Measurements from ENCODE around the gene GALNT17. TPM values are rescaled to one million over a fixed set of nuclear protein-coding genes. Genes with fewer than 3 reads are reported as not detected.

Gene GALNT17
- total RNA-seq, 1 experiment from 2014 or later, result not detected

DNA sequence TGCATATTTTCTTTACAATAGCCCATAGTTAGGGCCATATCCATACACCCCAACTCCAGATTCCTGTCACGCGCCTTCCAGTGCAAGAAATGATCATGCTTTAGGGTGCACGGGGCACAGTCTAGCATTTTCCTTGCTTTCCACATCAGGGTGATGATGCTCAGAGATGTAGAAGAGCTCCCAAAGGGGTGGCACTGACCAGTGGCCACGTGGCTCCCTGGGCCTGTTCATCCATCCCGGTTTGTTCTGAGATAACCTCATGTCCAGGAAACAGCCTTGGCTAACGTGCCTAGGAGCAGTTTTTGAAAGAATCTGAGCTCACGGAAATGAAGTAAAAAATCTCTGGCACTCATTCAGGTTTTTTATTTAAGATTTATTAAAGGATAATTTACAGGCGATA is 139.3 kb downstream of the GALNT17 start:
- ATAC-seq, result no peak
- Histone ChIP-seq H3K9me3 (ENCODE audit: low read length) (0 out of 2 replicates have a peak, but pooled peaks cover 3% of the 10 kb centered on the region), H3K4me2 (ENCODE audit: low read length) (no peak overlapping the region), H3K36me3 (ENCODE audit: low read depth, low read length) (no peaks in the 10 kb centered on the region), H3K4me3 (ENCODE audit: low read length) (no peak overlapping the region), H3K79me2 (ENCODE audit: low read length) (no peaks in the 10 kb centered on the region), H3F3A (ENCODE audit: low read length, unreplicated experiment) (no peaks in the 10 kb centered on the region), H2AFZ (ENCODE audit: low read length) (no peak overlapping the region), H3K9ac (ENCODE audit: low read length) (no peak overlapping the region), H3K27me3 (ENCODE audit: low read length) (no peaks in the 10 kb centered on the region), H3K27ac (ENCODE audit: low read length) (no peak overlapping the region), H4K20me1 (ENCODE audit: low read length) (no peaks in the 10 kb centered on the region), H3K4me1 (ENCODE audit: insufficient read depth, low read length) (no peaks in the 10 kb centered on the region), H3K9me2 (replicated peaks; ENCODE audit: low read length) (no peaks in the 10 kb centered on the region)
- POLR2A ChIA-PET (ENCODE audit: unreplicated experiment), result no interaction called here
- DNase-seq, result no peak
- BruUV-seq (replicated peaks), result no TSS peak
- CTCF ChIA-PET, result no interaction called here
- intact Hi-C loops (cut with micrococcal nuclease), result no loop called here
- TF ChIP-seq, protein P1, sequence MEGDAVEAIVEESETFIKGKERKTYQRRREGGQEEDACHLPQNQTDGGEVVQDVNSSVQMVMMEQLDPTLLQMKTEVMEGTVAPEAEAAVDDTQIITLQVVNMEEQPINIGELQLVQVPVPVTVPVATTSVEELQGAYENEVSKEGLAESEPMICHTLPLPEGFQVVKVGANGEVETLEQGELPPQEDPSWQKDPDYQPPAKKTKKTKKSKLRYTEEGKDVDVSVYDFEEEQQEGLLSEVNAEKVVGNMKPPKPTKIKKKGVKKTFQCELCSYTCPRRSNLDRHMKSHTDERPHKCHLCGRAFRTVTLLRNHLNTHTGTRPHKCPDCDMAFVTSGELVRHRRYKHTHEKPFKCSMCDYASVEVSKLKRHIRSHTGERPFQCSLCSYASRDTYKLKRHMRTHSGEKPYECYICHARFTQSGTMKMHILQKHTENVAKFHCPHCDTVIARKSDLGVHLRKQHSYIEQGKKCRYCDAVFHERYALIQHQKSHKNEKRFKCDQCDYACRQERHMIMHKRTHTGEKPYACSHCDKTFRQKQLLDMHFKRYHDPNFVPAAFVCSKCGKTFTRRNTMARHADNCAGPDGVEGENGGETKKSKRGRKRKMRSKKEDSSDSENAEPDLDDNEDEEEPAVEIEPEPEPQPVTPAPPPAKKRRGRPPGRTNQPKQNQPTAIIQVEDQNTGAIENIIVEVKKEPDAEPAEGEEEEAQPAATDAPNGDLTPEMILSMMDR (conservative IDR thresholded peaks at IDR 0.05; ENCODE audit: low read depth, low read length), result no peak
- TF ChIP-seq EZH2 (IDR thresholded peaks at IDR 0.05; ENCODE audit: low read length, unreplicated experiment) (no peak), EZH2phosphoT487 (IDR thresholded peaks at IDR 0.05; ENCODE audit: borderline replicate concordance, low read length) (no peak)

DNA sequence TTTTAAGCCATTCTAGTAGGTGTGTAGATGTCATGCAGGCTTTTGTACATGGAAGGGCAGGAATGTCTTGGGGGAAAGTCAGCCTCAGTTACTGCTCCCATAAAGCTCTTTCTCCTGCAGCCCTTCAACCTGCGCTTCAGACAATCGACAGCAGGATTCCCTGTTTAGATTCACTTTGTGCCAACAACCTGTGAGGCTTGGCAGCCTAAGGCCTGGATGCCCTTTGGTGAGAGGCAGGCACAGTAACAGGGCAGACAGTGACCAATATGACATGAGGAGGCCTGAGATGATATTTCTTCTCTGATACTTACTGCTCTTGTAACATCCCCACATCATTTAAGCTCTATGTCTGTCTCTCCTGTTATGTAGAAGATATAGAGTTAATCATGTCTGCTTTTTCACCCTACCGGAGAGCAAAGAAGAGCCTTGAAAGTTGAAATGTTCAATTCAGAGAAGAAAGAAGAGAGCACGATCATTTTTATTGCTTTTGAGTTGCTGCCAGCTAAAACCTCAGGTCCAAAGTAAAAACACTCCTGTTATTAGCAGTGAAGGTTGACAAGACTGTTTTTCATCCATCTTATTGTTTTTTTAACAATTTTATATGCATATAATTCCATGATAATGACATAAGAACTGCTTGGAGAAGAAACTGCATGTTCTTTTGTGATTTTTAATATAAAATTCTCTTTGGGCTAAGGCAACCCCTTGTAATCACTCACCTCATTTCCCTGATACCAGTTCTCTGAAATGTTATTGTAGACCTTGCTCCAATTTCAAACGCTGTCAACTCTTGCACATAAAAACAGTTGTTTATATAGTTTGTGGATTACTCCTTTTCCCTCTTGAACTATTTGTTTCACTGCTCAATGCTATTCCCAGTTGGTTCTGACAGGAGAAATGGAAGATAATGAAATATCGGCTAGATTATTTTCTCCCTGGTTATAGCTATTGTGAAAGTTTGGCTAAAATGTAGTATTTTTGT is 140.9 kb downstream of the GALNT17 start:
- H3K79me2 ChIP-seq (ENCODE audit: low read length), result no peaks in the 10 kb centered on the region
- TF ChIP-seq EZH2 (IDR thresholded peaks at IDR 0.05; ENCODE audit: low read length, unreplicated experiment) (no peak), EZH2phosphoT487 (IDR thresholded peaks at IDR 0.05; ENCODE audit: borderline replicate concordance, low read length) (no peak)
- TF ChIP-seq, protein P1 (conservative IDR thresholded peaks at IDR 0.05; ENCODE audit: low read depth, low read length), result no peak
- H3K4me3 ChIP-seq (ENCODE audit: low read length), result no peak overlapping the region
- H3K4me1 ChIP-seq (ENCODE audit: insufficient read depth, low read length), result no peaks in the 10 kb centered on the region
- H3K27me3 ChIP-seq (ENCODE audit: low read length), result no peaks in the 10 kb centered on the region
- DNase-seq (no peak), ATAC-seq (no peak)
- no peak overlapping the region for H3K4me2 ChIP-seq (ENCODE audit: low read length)
- no peaks in the 10 kb centered on the region for H3K36me3 ChIP-seq (ENCODE audit: low read depth, low read length)
- intact Hi-C loops (cut with micrococcal nuclease), result no loop called here
- ChIA-PET POLR2A (ENCODE audit: unreplicated experiment) (no interaction called here), CTCF (no interaction called here)
- no peak overlapping the region for H2AFZ ChIP-seq (ENCODE audit: low read length)
- H3F3A ChIP-seq (ENCODE audit: low read length, unreplicated experiment), result no peaks in the 10 kb centered on the region
- H3K9me2 ChIP-seq (replicated peaks; ENCODE audit: low read length), result no peaks in the 10 kb centered on the region
- no TSS peak for BruUV-seq (replicated peaks)
- H3K27ac ChIP-seq (ENCODE audit: low read length), result no peak overlapping the region
- H3K9me3 ChIP-seq (ENCODE audit: low read length), result 0 out of 2 replicates have a peak, but pooled peaks cover 3% of the 10 kb centered on the region
- no peaks in the 10 kb centered on the region for H4K20me1 ChIP-seq (ENCODE audit: low read length)
- H3K9ac ChIP-seq (ENCODE audit: low read length), result no peak overlapping the region

DNA sequence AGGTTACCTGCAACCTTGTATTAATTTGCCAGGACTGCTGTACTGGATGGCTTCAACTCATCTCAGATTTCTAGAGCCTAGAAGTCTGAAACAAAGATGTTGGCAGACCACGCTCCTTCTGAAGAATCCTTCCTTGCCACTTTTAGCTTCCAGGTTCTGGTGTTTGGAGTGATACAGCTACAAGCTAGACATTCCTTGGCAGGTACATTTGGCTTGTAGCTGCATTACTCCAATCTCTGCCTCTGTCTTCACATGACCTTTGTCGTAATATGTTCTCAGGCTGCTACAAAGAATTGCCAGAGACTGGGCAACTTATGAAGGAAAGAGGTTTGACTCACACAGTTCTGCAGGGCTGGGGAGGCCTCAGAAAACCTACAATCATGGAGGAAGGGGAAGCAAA is 146.3 kb downstream of the GALNT17 start:
- Histone ChIP-seq H4K20me1 (ENCODE audit: low read length) (no peaks in the 10 kb centered on the region), H3K27ac (ENCODE audit: low read length) (no peak overlapping the region), H3K4me1 (ENCODE audit: insufficient read depth, low read length) (no peaks in the 10 kb centered on the region), H3K9me3 (ENCODE audit: low read length) (no peaks in the 10 kb centered on the region), H3K36me3 (ENCODE audit: low read depth, low read length) (no peaks in the 10 kb centered on the region), H2AFZ (ENCODE audit: low read length) (no peak overlapping the region), H3K4me2 (ENCODE audit: low read length) (no peak overlapping the region), H3K9me2 (replicated peaks; ENCODE audit: low read length) (no peaks in the 10 kb centered on the region), H3K9ac (ENCODE audit: low read length) (no peak overlapping the region), H3K79me2 (ENCODE audit: low read length) (no peaks in the 10 kb centered on the region), H3K27me3 (ENCODE audit: low read length) (no peaks in the 10 kb centered on the region), H3F3A (ENCODE audit: low read length, unreplicated experiment) (no peaks in the 10 kb centered on the region), H3K4me3 (ENCODE audit: low read length) (no peak overlapping the region)
- DNase-seq, result no peak
- TF ChIP-seq, protein P1 (conservative IDR thresholded peaks at IDR 0.05; ENCODE audit: low read depth, low read length), result no peak
- TF ChIP-seq EZH2phosphoT487 (IDR thresholded peaks at IDR 0.05; ENCODE audit: borderline replicate concordance, low read length) (no peak), EZH2 (IDR thresholded peaks at IDR 0.05; ENCODE audit: low read length, unreplicated experiment) (no peak)
- intact Hi-C loops (cut with micrococcal nuclease), result no loop called here
- ATAC-seq, result no peak
- no TSS peak for BruUV-seq (replicated peaks)
- POLR2A ChIA-PET (ENCODE audit: unreplicated experiment), result no interaction called here
- CTCF ChIA-PET, result no interaction called here
